H1 (cell line): ENCODE measurements around the gene ADGB. TPM values are rescaled to one million over a fixed set of nuclear protein-coding genes. Genes with fewer than 3 reads are reported as not detected.

Experiments used
- CTCF ChIA-PET: fragments of 300-600 bp; sonication (Branson Sonifier 250); formaldehyde crosslinking; loops from one replicate; lab custom pipeline; 2021; ENCODE audit not compliant: partially characterized antibody; lab: Charles Lee
- POLR2A ChIA-PET: fragments of 300-600 bp; sonication (Branson Sonifier 250); formaldehyde crosslinking; loops from one replicate; lab custom pipeline; 2021; ENCODE audit warnings: inconsistent platforms; ENCODE audit not compliant: partially characterized antibody; lab: Charles Lee
- DNase-seq, 2 experiments: peaks; one replicate each; pipeline versions ENCODE4 v3.0.0 to v3.0.0-alpha.2; 2010 to 2022; ENCODE audit warnings: low spot score in 2 of 2, low read depth in 1 of 2, mixed read lengths in 1 of 2
- FAIRE-seq: peaks from 2 replicates; lab custom pipeline; 2011; peaks lifted over from hg19 to GRCh38; lab: Jason Lieb, UNC
- H2AFZ ChIP-seq: 2 replicates; pipeline ENCODE4 v1.8.1; 2012; ENCODE audit warnings: low read length, inconsistent platforms
- H2AK5ac ChIP-seq: 2 replicates; pipeline ENCODE4 v1.6.1; 2013; ENCODE audit warnings: low read depth, low read length
- H2BK120ac ChIP-seq: replicated peaks from 2 replicates; pipeline ENCODE3; 2013; ENCODE audit warnings: low read depth, low read length, inconsistent platforms
- H2BK12ac ChIP-seq: 2 replicates; pipeline ENCODE4 v1.6.1; 2013; ENCODE audit warnings: low read depth, low read length
- H2BK15ac ChIP-seq: 2 replicates; pipeline ENCODE4 v1.6.1; 2013; ENCODE audit warnings: low read length
- H2BK20ac ChIP-seq: 2 replicates; pipeline ENCODE4 v1.6.1; 2013; ENCODE audit warnings: low read length
- H2BK5ac ChIP-seq: 2 replicates; pipeline ENCODE4 v1.6.1; 2013; ENCODE audit warnings: low read depth, low read length
- H3K14ac ChIP-seq: 2 replicates; pipeline ENCODE4 v1.6.1; 2013; ENCODE audit warnings: inconsistent platforms; ENCODE audit not compliant: insufficient read length
- H3K18ac ChIP-seq: 2 replicates; pipeline ENCODE4 v1.6.1; 2013; ENCODE audit warnings: low read length; ENCODE audit errors: extremely low read depth
- H3K23ac ChIP-seq: 2 replicates; pipeline ENCODE4 v1.6.1; 2013; ENCODE audit warnings: inconsistent platforms; ENCODE audit not compliant: insufficient read length
- H3K23me2 ChIP-seq: 2 replicates; pipeline ENCODE4 v1.6.1; 2013; ENCODE audit warnings: low read depth, low read length
- H3K27ac ChIP-seq: 2 replicates; pipeline ENCODE4 v1.6.1; 2011; ENCODE audit warnings: low read depth, low read length, inconsistent platforms
- H3K27me3 ChIP-seq, 4 experiments: replicated peaks in 1 of 4; 1 replicate in 1 of 4; 2 replicates in 3 of 4; pipeline versions ENCODE4 v1.6.1 to v1.8.1; 2011 to 2013; ENCODE audit warnings: low read length in 3 of 4, mild to moderate bottlenecking in 3 of 4, inconsistent platforms in 2 of 4, mixed read lengths in 2 of 4, moderate library complexity in 1 of 4; ENCODE audit not compliant: control insufficient read depth in 3 of 4, insufficient read depth in 3 of 4; ENCODE audit errors: extremely low read depth in 1 of 4
- H3K36me3 ChIP-seq, 4 experiments: 2 replicates each; pipeline versions ENCODE4 v1.6.1 to v1.8.1; 2011 to 2013; ENCODE audit warnings: mild to moderate bottlenecking in 4 of 4, low read length in 3 of 4, moderate library complexity in 2 of 4, control low read depth in 1 of 4, inconsistent platforms in 1 of 4; ENCODE audit not compliant: insufficient read depth in 4 of 4, control insufficient read depth in 2 of 4
- H3K4ac ChIP-seq: replicated peaks from 2 replicates; pipeline ENCODE3; 2013; ENCODE audit warnings: low read length, low read depth, mixed read lengths, inconsistent platforms; ENCODE audit not compliant: insufficient read length
- H3K4me1 ChIP-seq, 4 experiments: replicated peaks in 1 of 4; 1 replicate in 1 of 4; 2 replicates in 3 of 4; pipeline versions ENCODE4 v1.6.1 to v1.8.1; 2011 to 2013; ENCODE audit warnings: low read length in 3 of 4, inconsistent platforms in 2 of 4, mixed read lengths in 1 of 4; ENCODE audit not compliant: insufficient read depth in 4 of 4, control insufficient read depth in 3 of 4
- H3K4me2 ChIP-seq, 2 experiments: 2 replicates each; pipeline versions ENCODE4 v1.6.1 to v1.8.1; 2011 to 2013; ENCODE audit warnings: low read depth in 2 of 2, low read length in 2 of 2, control low read depth in 1 of 2, inconsistent platforms in 1 of 2, mild to moderate bottlenecking in 1 of 2; ENCODE audit not compliant: insufficient read depth in 1 of 2
- H3K4me3 ChIP-seq, 4 experiments: fragments of 200-600, 300-600 bp in 1 of 4; sonication (generic), shearing (Covaris generic), sonication (Bioruptor Twin) in 1 of 4; 2 replicates each; pipeline versions ENCODE4 v1.5.1 to v1.8.1; 2011 to 2016; ENCODE audit warnings: low read length in 4 of 4, low read depth in 3 of 4, control low read depth in 2 of 4, inconsistent platforms in 2 of 4, mild to moderate bottlenecking in 2 of 4, mixed read lengths in 1 of 4, moderate library complexity in 1 of 4; ENCODE audit not compliant: insufficient read depth in 2 of 4; ENCODE audit errors: extremely low read depth in 1 of 4
- H3K56ac ChIP-seq: replicated peaks from 2 replicates; pipeline ENCODE3; 2013; ENCODE audit warnings: low read depth, mild to moderate bottlenecking, mixed read lengths, low read length, inconsistent platforms; ENCODE audit not compliant: insufficient read length
- H3K79me1 ChIP-seq: 2 replicates; pipeline ENCODE4 v1.6.1; 2013; ENCODE audit warnings: low read depth, low read length, control low read depth
- H3K79me2 ChIP-seq, 2 experiments: 2 replicates each; pipeline versions ENCODE4 v1.6.1 to v1.8.1; 2012 to 2013; ENCODE audit warnings: low read length in 2 of 2, mild to moderate bottlenecking in 2 of 2, inconsistent platforms in 1 of 2; ENCODE audit not compliant: insufficient read depth in 2 of 2, control insufficient read depth in 1 of 2
- H3K9ac ChIP-seq, 4 experiments: replicated peaks in 1 of 4; 1 replicate in 1 of 4; 2 replicates in 3 of 4; pipeline versions ENCODE4 v1.6.1 to v1.8.1; 2011 to 2013; ENCODE audit warnings: low read depth in 3 of 4, low read length in 3 of 4, control low read depth in 2 of 4, mild to moderate bottlenecking in 2 of 4, moderate library complexity in 2 of 4, inconsistent platforms in 1 of 4; ENCODE audit errors: extremely low read depth in 1 of 4
- H3K9me3 ChIP-seq, 2 experiments: 2 replicates each; pipeline versions ENCODE4 v1.6.1 to v1.8.1; 2012 to 2013; ENCODE audit warnings: mild to moderate bottlenecking in 2 of 2, moderate library complexity in 2 of 2, control low read depth in 1 of 2, inconsistent platforms in 1 of 2, low read depth in 1 of 2, low read length in 1 of 2, mixed read lengths in 1 of 2; ENCODE audit not compliant: insufficient read depth in 2 of 2
- H4K20me1 ChIP-seq, 2 experiments: replicated peaks in 1 of 2; 2 replicates each; pipeline versions ENCODE3 to v1.8.1; 2011 to 2013; ENCODE audit warnings: inconsistent platforms in 2 of 2, low read length in 2 of 2, mild to moderate bottlenecking in 1 of 2; ENCODE audit not compliant: insufficient read depth in 2 of 2, control insufficient read depth in 1 of 2
- H4K5ac ChIP-seq: 2 replicates; pipeline ENCODE4 v1.6.1; 2013; ENCODE audit warnings: low read length, low read depth, mixed read lengths, inconsistent platforms; ENCODE audit not compliant: insufficient read length
- H4K8ac ChIP-seq: 2 replicates; pipeline ENCODE4 v1.8.0; 2013; ENCODE audit warnings: mild to moderate bottlenecking, moderate library complexity, low read length, inconsistent platforms; ENCODE audit not compliant: insufficient read depth; ENCODE audit errors: extremely low read depth
- H4K91ac ChIP-seq: replicated peaks from 2 replicates; pipeline ENCODE3; 2013; ENCODE audit warnings: low read length, mixed read lengths, inconsistent platforms; ENCODE audit not compliant: insufficient read length
- ASH2L ChIP-seq: fragments of 200-600, 300-600 bp; sonication (generic); IDR thresholded peaks from one replicate; pipeline ENCODE4 v1.7.1; 2017; ENCODE audit warnings: low read length
- BACH1 ChIP-seq: IDR thresholded peaks from 2 replicates; pipeline ENCODE4 v1.6.1; 2012; ENCODE audit warnings: low read length, improper control_type of control experiment
- KDM5A ChIP-seq: fragments of 200-600 bp; IDR thresholded peaks from 2 replicates; pipeline ENCODE4 v1.7.1; 2012; ENCODE audit warnings: mild to moderate bottlenecking, low read length, inconsistent platforms, mixed read lengths
- NRF1 ChIP-seq: IDR thresholded peaks from 2 replicates; pipeline ENCODE4 v1.6.1; 2011; ENCODE audit warnings: mild to moderate bottlenecking, low read depth, low read length, improper control_type of control experiment
- RFX5 ChIP-seq: IDR thresholded peaks from 2 replicates; pipeline ENCODE4 v1.6.1; 2011; ENCODE audit warnings: low read depth, low read length, improper control_type of control experiment, borderline replicate concordance
- ZNF274 ChIP-seq: IDR thresholded peaks from 2 replicates; pipeline ENCODE4 v1.7.0; 2012; ENCODE audit warnings: low read length, borderline replicate concordance; ENCODE audit errors: extremely low read depth
- WGBS, 2 experiments: shearing (Covaris generic) in 1 of 2; methylation state at CpG; one replicate each; pipeline versions ENCODE4 v1.1.6 to v1.1.7; 2013 to 2015; ENCODE audit warnings: low lambda C conversion rate in 2 of 2, mixed read lengths in 2 of 2, inconsistent platforms in 1 of 2, low coverage in 1 of 2, missing lambda C conversion rate in 1 of 2; ENCODE audit not compliant: insufficient replicate concordance in 2 of 2, insufficient coverage in 1 of 2, insufficient read length in 1 of 2; ENCODE audit errors: extremely low coverage in 1 of 2, missing lambda C conversion rate in 1 of 2; 5-methylcytosine and 5-hydroxymethylcytosine counted together
- polyA plus RNA-seq, 7 experiments: library from polyadenylated mRNA; depleted of rRNA in 3 of 7; stranded (reverse) in 5 of 7; unstranded in 2 of 7; fragments of >200 nt in 5 of 7; fragments of 200-250 nt in 2 of 7; gene quantifications; 1 replicate in 5 of 7; 2 replicates in 1 of 7; 4 replicates in 1 of 7; pipeline versions ENCODE4 v1.2.1 to v1.2.3, GENCODE V29; 2011 to 2013; ENCODE audit warnings: missing spikeins in 2 of 7, mixed read lengths in 2 of 7
- total RNA-seq: library from RNA; stranded (reverse); fragmentation: NEBNext Ultra II Directional; extraction: Animal tissue kit (Norgen Biotek cat#: 25700); gene quantifications from 2 replicates; pipeline ENCODE4 v1.2.1, GENCODE V29; 2021

The ADGB gene
- total and polyA plus RNA-seq, 2 of the 8 experiments (the other 6 are each of a cell fraction or from before 2014, with no cell fraction given) = not detected

DNA sequence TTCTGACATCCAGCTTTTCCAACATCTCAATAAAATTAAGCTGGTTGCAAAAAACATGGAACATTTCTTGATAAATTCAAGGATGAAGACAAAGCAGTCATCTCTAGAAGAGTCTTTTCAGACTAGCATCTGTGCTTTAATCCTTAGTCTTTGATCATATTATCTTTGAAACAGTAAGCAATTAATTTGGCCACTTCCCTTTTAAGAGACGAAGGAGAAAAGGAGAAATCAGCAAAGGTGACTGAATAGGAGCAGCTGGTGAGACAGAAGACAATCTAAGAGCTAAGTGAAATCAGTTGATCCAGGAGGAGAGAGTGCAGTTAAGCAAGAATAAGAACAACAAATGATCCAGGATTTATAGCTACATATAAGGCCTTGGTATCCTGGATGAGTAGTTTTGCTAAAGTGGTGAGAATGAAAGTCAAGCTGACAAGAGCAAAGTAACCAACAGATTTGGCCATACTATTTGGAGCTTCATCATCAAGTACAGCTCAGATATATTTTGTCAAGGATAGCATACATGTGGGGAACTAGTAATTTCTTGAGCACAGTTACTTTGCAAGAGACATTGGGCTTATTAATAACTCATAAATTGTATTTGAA is 215.5 kb downstream of the ADGB start:
- H3K4me3 ChIP-seq = no peak overlapping the region
- H4K8ac ChIP-seq = no peak overlapping the region
- no peak overlapping the region for H4K91ac ChIP-seq
- H2BK20ac ChIP-seq = no peak overlapping the region
- H2BK15ac ChIP-seq = no peak overlapping the region
- no peak overlapping the region for H3K18ac ChIP-seq
- H3K4me2 ChIP-seq = no peak overlapping the region
- no peak overlapping the region for H2AK5ac ChIP-seq
- H3K9ac ChIP-seq = no peak overlapping the region
- no peaks in the 10 kb centered on the region for H3K9me3 ChIP-seq
- no peaks in the 10 kb centered on the region for H3K79me1 ChIP-seq
- no peak overlapping the region for H3K23ac ChIP-seq
- no peaks in the 10 kb centered on the region for H3K36me3 ChIP-seq
- H3K27ac ChIP-seq = no peak overlapping the region
- no peaks in the 10 kb centered on the region for H3K79me2 ChIP-seq
- POLR2A ChIA-PET = no interaction called here
- no peaks in the 10 kb centered on the region for H4K20me1 ChIP-seq
- no peak overlapping the region for H2BK120ac ChIP-seq
- H3K4me1 ChIP-seq = no peaks in the 10 kb centered on the region
- no peak overlapping the region for H4K5ac ChIP-seq
- DNase-seq (no peak), FAIRE-seq (no peak)
- H3K27me3 ChIP-seq = no peaks in the 10 kb centered on the region
- CTCF ChIA-PET = no interaction called here
- no peaks in the 10 kb centered on the region for H3K23me2 ChIP-seq
- H2BK5ac ChIP-seq = no peak overlapping the region
- no peak overlapping the region for H3K14ac ChIP-seq
- no peak for TF ChIP-seq NRF1
- no peak for TF ChIP-seq ZNF274
- TF ChIP-seq KDM5A = no peak
- no peak for TF ChIP-seq RFX5
- no peak for TF ChIP-seq BACH1
- no peak for TF ChIP-seq ASH2L
- H3K56ac ChIP-seq = no peak overlapping the region
- 100% methylated on average over 1 of the region's 1 CpG; no CpG with 5 or more reads in 1 of the 2 experiments for WGBS, 2 experiments
- no peak overlapping the region for H2BK12ac ChIP-seq
- no peak overlapping the region for H3K4ac ChIP-seq
- 0 out of 2 replicates have a peak overlapping the region, but pooled peaks have one; percentile 46 for H2AFZ ChIP-seq
